Measurements from ENCODE around the gene MPP3.

Gene MPP3

GRCh38 chr17:43864161-43864984 lies 31.4 kb upstream of the MPP3 start:
- Histone ChIP-seq H3K36me3 (replicated peaks) (no peaks in the 10 kb centered on the region), H3K27ac (no peak overlapping the region), H3K27me3 (replicated peaks) (peaks cover 14% of the 10 kb centered on the region), H3K4me3 (ENCODE audit: low read depth, low read length) (no peak overlapping the region)
- no peak for DNase-seq
- TF ChIP-seq CTCF (IDR thresholded peaks at IDR 0.05; ENCODE audit: low read depth, low read length, missing control alignments) = no peak
- in situ Hi-C loops (cut with HindIII; ENCODE audit: low pct_ligation_motif_present, low sequenced_read_pairs) = no loop called here

DNA sequence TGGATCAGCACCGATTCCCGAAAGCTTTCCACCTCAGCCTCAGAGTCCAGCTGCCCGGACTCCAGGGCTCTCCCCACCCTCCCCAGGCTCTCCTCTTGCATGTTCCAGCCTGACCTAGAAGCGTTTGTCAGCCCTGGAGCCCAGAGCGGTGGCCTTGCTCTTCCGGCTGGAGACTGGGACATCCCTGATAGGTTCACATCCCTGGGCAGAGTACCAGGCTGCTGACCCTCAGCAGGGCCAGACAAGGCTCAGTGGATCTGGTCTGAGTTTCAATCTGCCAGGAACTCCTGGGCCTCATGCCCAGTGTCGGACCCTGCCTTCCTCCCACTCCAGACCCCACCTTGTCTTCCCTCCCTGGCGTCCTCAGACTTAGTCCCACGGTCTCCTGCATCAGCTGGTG lies 29.0 kb upstream of the MPP3 start:
- in situ Hi-C loops (cut with HindIII; ENCODE audit: low pct_ligation_motif_present, low sequenced_read_pairs) = no loop called here
- no peak for TF ChIP-seq CTCF (IDR thresholded peaks at IDR 0.05; ENCODE audit: low read depth, low read length, missing control alignments)
- peaks cover 14% of the 10 kb centered on the region for H3K27me3 ChIP-seq (replicated peaks)

GRCh38 chr17:43860927-43861622 lies 28.1 kb upstream of the MPP3 start:
- TF ChIP-seq CTCF (IDR thresholded peaks at IDR 0.05; ENCODE audit: low read depth, low read length, missing control alignments) = no peak
- Histone ChIP-seq H3K4me3 (ENCODE audit: low read depth, low read length) (no peak overlapping the region), H3K36me3 (replicated peaks) (no peaks in the 10 kb centered on the region), H3K27me3 (replicated peaks) (peaks cover 15% of the 10 kb centered on the region), H3K27ac (no peak overlapping the region)
- in situ Hi-C loops (cut with HindIII; ENCODE audit: low pct_ligation_motif_present, low sequenced_read_pairs) = no loop called here
- no peak for DNase-seq

More for the DNA sequence above, 29.0 kb upstream of the MPP3 start:
- H3K4me3 ChIP-seq (ENCODE audit: low read depth, low read length) = no peak overlapping the region
- no peaks in the 10 kb centered on the region for H3K36me3 ChIP-seq (replicated peaks)
- no peak overlapping the region for H3K27ac ChIP-seq
- no peak for DNase-seq

DNA sequence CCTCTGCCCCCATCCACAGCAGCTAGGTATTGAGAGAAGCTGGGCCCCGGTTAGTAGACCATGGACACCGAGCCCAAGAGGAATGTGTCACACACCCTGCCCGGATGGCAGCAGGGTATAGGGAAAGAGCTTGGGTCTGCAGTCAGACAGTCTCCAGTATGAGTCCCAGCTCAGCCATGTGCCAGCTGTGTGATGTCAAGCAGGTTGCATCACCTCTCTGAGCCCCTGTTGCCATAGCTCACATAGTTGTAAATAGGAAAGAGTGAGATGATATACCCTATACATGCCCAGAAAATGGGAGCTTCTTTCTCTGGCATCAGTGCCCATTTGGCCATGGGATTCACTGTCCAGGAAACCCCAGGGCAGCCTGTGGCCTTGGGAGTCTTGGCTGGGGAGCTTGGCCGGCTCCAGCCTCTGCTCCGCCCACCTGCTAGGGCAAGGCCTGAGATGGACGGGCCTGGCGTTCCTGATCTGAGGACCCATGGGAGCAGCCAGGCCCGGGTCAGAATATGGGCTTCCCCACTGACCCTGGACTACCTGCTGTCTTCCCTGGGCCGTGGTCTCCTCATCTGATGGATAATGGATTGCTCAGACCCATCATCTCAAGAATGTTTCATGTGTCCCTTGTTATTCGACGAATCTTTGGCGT lies 27.3 kb upstream of the MPP3 start:
- no peak for DNase-seq
- H3K27ac ChIP-seq = no peak overlapping the region
- no peaks in the 10 kb centered on the region for H3K36me3 ChIP-seq (replicated peaks)
- no peak for TF ChIP-seq CTCF (IDR thresholded peaks at IDR 0.05; ENCODE audit: low read depth, low read length, missing control alignments)
- H3K4me3 ChIP-seq (ENCODE audit: low read depth, low read length) = no peak overlapping the region
- peaks cover 16% of the 10 kb centered on the region for H3K27me3 ChIP-seq (replicated peaks)
- in situ Hi-C loops (cut with HindIII; ENCODE audit: low pct_ligation_motif_present, low sequenced_read_pairs) = no loop called here

GRCh38 chr17:43857957-43858600 lies 25.1 kb upstream of the MPP3 start:
- no peak overlapping the region for H3K27ac ChIP-seq
- no peak overlapping the region for H3K4me3 ChIP-seq (ENCODE audit: low read depth, low read length)
- DNase-seq = no peak
- H3K27me3 ChIP-seq (replicated peaks) = peaks cover 18% of the 10 kb centered on the region
- no peaks in the 10 kb centered on the region for H3K36me3 ChIP-seq (replicated peaks)
- no peak for TF ChIP-seq CTCF (IDR thresholded peaks at IDR 0.05; ENCODE audit: low read depth, low read length, missing control alignments)
- in situ Hi-C loops (cut with HindIII; ENCODE audit: low pct_ligation_motif_present, low sequenced_read_pairs) = no loop called here
